Mononuclear cell (primary cell): Measurements from ENCODE around the gene CDKAL1. TPM values are rescaled to one million over a fixed set of nuclear protein-coding genes. Genes with fewer than 3 reads are reported as not detected.

ENCODE experiments used
- H3K27me3 ChIP-seq: 2 replicates; pipeline ENCODE4 v1.6.0; 2011; ENCODE audit warnings: low read length, control low read depth; ENCODE audit not compliant: insufficient read depth
- H3K4me1 ChIP-seq: 2 replicates; pipeline ENCODE4 v1.5.1; 2011; ENCODE audit warnings: mild to moderate bottlenecking, low read length, control low read depth; ENCODE audit not compliant: insufficient read depth
- H3K4me3 ChIP-seq: 2 replicates; pipeline ENCODE4 v1.5.1; 2011; ENCODE audit warnings: mild to moderate bottlenecking, low read length, moderate library complexity
- H3K9me3 ChIP-seq: 2 replicates; pipeline ENCODE4 v1.5.1; 2011; ENCODE audit warnings: low read depth, mild to moderate bottlenecking, control low read depth, low read length
- total RNA-seq: library from RNA; depleted of rRNA; stranded (reverse); fragments of >200 nt; gene quantifications from one replicate; pipeline ENCODE4 v1.2.3, GENCODE V29; 2012

CDKAL1 gene
- total RNA-seq, 1 donor: 26.6 TPM

DNA sequence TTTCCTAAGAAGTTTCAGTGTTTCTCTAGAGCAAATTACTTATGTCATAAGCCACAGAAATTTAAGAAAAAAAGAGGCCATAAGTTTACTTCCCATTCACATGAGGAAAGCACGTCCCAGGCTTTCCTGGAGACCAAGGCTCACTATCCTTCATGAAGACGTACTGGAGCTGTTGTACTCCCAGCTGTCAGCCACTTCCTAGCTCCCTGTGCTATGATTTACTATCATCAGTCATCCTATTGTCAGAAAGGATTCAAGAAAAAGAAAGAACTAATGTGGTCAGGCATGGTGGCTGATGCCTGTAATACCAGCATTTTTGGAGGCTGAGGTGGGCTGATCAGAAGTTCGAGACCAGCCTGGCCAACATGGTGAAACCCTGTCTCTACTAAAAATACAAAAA is 721.9 kb downstream of the CDKAL1 start:
- no peaks in the 10 kb centered on the region for H3K27me3 ChIP-seq
- H3K4me3 ChIP-seq: no peak overlapping the region
- H3K4me1 ChIP-seq: no peaks in the 10 kb centered on the region
- H3K9me3 ChIP-seq: no peaks in the 10 kb centered on the region

GRCh38 chr6:21257125-21257524 is 722.9 kb downstream of the CDKAL1 start:
- H3K4me1 ChIP-seq: no peaks in the 10 kb centered on the region
- no peaks in the 10 kb centered on the region for H3K27me3 ChIP-seq
- no peak overlapping the region for H3K4me3 ChIP-seq
- H3K9me3 ChIP-seq: no peaks in the 10 kb centered on the region

DNA sequence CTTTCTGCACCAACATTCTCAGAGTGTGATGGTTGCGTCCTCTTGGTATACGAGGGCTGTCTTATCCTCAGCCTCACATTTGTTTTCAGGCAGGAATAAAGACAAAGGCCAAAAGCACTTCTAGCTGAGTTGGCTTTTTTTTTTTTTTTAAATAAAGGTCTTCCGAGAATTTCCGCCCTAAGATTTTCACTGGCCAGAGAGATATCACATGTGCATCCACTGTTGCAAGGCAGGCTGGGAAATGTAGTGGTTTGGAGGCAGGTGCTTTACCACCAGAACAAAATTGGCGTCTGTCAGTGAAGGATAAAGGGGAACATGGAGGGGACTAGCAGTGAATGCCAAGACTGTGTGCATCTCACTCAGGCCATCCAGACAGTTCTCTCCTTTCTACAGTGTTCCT is 724.4 kb downstream of the CDKAL1 start:
- Histone ChIP-seq H3K4me3 (no peak overlapping the region), H3K9me3 (no peaks in the 10 kb centered on the region), H3K27me3 (no peaks in the 10 kb centered on the region), H3K4me1 (no peaks in the 10 kb centered on the region)

DNA sequence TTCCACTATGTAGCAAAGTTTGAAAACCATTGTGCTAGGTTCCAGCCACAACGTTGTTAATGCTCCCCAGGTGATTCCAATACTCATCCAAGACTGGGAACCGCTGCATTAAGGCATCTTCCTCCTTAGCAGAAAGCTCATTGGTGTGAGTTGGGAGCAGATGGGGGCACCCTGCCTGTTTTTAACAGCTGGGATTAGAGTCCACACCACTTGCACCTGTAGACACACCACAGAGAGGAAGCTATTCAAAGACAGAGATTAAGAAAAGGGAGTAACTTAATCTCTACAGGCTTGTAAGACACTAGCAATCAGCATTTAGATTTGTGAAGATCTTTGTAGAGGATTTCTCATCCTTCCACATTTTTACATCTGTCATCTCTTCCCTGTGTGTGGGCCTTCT is 725.4 kb downstream of the CDKAL1 start:
- H3K9me3 ChIP-seq: no peaks in the 10 kb centered on the region
- H3K27me3 ChIP-seq: no peaks in the 10 kb centered on the region
- no peak overlapping the region for H3K4me3 ChIP-seq
- H3K4me1 ChIP-seq: no peaks in the 10 kb centered on the region

DNA sequence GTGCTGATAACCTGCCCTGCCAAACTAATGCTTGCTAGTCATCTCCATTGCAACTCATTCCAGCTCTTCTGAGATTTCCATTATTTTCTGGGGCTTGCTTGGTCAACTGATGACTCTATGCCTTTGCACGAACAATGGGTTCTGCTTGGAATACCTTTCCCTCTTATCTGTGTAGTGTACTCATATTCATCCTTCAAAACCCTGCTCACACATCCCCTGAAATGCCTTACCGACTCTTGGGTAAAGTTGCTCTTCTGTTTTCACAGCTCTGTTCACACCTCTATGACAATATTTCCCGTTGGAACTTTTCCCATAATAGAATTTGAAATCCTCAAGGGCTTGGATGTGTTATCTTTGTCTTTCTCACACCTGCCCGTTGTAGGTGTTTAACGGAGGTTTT is 728.2 kb downstream of the CDKAL1 start:
- Histone ChIP-seq H3K4me1 (no peaks in the 10 kb centered on the region), H3K9me3 (no peaks in the 10 kb centered on the region), H3K4me3 (no peak overlapping the region)

GRCh38 chr6:21263531-21264287 is 729.5 kb downstream of the CDKAL1 start:
- H3K4me3 ChIP-seq: no peak overlapping the region
- H3K27me3 ChIP-seq: no peaks in the 10 kb centered on the region
- no peaks in the 10 kb centered on the region for H3K4me1 ChIP-seq
- no peaks in the 10 kb centered on the region for H3K9me3 ChIP-seq

More for the DNA sequence above, 728.2 kb downstream of the CDKAL1 start:
- H3K27me3 ChIP-seq: no peaks in the 10 kb centered on the region

GRCh38 chr6:21264288-21265033 is 730.2 kb downstream of the CDKAL1 start:
- Histone ChIP-seq H3K9me3 (no peaks in the 10 kb centered on the region), H3K27me3 (no peaks in the 10 kb centered on the region), H3K4me1 (no peaks in the 10 kb centered on the region), H3K4me3 (no peak overlapping the region)

GRCh38 chr6:21265034-21265729 is 730.9 kb downstream of the CDKAL1 start:
- Histone ChIP-seq H3K4me1 (no peaks in the 10 kb centered on the region), H3K27me3 (no peaks in the 10 kb centered on the region), H3K4me3 (no peak overlapping the region)

GRCh38 chr6:21265730-21266044 is 731.4 kb downstream of the CDKAL1 start:
- Histone ChIP-seq H3K4me1 (no peaks in the 10 kb centered on the region), H3K4me3 (no peak overlapping the region), H3K27me3 (no peaks in the 10 kb centered on the region), H3K9me3 (no peaks in the 10 kb centered on the region)

More at GRCh38 chr6:21265034-21265729, 730.9 kb downstream of the CDKAL1 start:
- H3K9me3 ChIP-seq: no peaks in the 10 kb centered on the region

- no peaks in the 10 kb centered on the region for H3K27me3 ChIP-seq
- no peaks in the 10 kb centered on the region for H3K4me1 ChIP-seq
- no peak overlapping the region for H3K4me3 ChIP-seq
- no peaks in the 10 kb centered on the region for H3K9me3 ChIP-seq
Observed at GRCh38 chr6:21270636-21271201, 736.5 kb downstream of the CDKAL1 start.

DNA sequence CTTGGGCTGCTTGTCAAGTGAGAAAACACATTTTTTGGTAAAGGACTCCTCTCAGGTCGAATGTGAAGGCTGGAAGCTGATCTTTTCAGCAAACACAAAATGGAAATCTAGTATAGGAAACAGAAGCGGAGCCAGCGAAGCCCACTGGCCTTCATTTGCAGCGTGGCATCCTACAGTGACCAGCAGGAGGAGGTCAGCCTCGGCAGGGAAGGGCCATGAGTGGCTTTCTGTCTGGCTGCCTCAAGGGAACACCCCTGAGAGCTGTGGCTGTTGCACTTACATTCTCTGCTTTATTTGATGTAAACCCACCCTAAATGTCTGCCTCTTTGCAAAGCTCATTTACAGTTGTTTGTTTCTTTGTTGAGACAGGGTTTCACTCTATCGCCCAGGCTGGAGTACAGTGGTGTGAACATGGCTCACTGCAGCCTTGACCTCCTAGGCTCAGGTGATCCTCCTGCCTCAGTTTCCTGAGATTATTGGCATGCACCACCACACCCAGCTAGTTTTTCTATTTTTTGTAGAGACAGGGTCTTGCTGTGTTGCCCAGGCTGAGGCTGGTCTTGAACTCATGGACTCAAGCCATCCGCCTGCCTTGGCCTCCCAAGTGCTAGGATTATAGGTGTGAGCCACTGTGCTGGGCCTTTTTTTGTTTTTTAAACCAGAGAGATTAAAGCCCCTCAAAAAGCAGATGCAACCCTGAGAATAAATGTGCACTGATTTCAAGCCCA is 737.3 kb downstream of the CDKAL1 start:
- H3K4me1 ChIP-seq: no peaks in the 10 kb centered on the region
- H3K4me3 ChIP-seq: no peak overlapping the region
- no peaks in the 10 kb centered on the region for H3K27me3 ChIP-seq
- no peaks in the 10 kb centered on the region for H3K9me3 ChIP-seq

- no peaks in the 10 kb centered on the region for H3K4me1 ChIP-seq
- no peaks in the 10 kb centered on the region for H3K27me3 ChIP-seq
- no peak overlapping the region for H3K4me3 ChIP-seq
- no peaks in the 10 kb centered on the region for H3K9me3 ChIP-seq
Observed at GRCh38 chr6:21273451-21273850, 739.2 kb downstream of the CDKAL1 start.

- H3K27me3 ChIP-seq: no peaks in the 10 kb centered on the region
- H3K4me3 ChIP-seq: no peak overlapping the region
- H3K9me3 ChIP-seq: no peaks in the 10 kb centered on the region
- H3K4me1 ChIP-seq: no peaks in the 10 kb centered on the region
Observed at GRCh38 chr6:21274851-21275250, 740.6 kb downstream of the CDKAL1 start.

GRCh38 chr6:21277601-21278374 is 743.5 kb downstream of the CDKAL1 start:
- H3K27me3 ChIP-seq: no peaks in the 10 kb centered on the region
- no peak overlapping the region for H3K4me3 ChIP-seq
- no peaks in the 10 kb centered on the region for H3K4me1 ChIP-seq
- no peaks in the 10 kb centered on the region for H3K9me3 ChIP-seq
